ENCODE data around the gene SLC7A5. TPM values are rescaled to one million over a fixed set of nuclear protein-coding genes. Genes with fewer than 3 reads are reported as not detected.

Gene SLC7A5
- total RNA-seq, 4 donors from 2014 or later, result 2.7 to 7.0 (median 5.7) TPM

DNA sequence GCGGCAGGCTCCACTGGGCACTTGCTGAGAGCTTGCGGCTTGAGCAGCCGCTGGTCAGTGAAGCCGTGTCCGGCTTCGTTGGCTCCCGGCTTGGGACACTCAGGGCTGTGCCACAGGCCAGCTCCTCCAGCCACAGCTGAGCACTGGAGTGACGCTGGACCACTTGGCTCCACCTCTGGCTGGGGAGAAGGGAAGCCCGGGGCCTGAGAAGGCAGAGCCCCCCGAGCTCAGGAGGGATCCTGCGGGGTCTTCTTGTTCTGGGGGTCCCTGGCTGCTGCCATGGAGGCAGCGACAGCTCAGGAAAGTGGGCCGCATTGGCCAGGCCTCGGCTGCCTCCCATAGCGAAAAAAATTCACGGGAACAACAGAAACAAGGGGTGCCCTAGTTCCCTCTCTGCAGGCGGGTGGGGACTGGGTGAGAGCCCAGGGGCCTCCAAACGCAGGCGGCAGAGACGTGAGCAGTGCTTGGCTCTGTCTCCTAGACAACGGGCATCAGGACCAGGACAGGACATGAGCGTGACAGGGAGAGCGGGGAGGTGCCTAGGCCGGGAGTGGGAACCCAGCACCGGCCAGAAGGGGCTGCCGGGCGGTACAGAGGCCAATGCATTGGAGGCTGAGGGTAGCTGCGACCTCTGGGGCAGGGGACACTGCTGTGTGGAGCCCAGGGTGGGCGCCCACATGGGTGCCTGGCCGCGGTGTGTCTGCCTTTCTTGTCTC is 37.7 kb downstream of the SLC7A5 start:
- no peaks in the 10 kb centered on the region for H3K4me1 ChIP-seq
- H3K4me3 ChIP-seq, result no peak overlapping the region
- WGBS, 2 donors (ENCODE audit: low coverage in 1 of 2), result 84 to 94% methylated on average over 5 to 31 of the region's 31 CpGs
- intact Hi-C loops (cut with DNase I; ENCODE audit: low total_unique reads), result no loop called here
- H3K27me3 ChIP-seq, result no peaks in the 10 kb centered on the region
- TF ChIP-seq POLR2AphosphoS5 (IDR thresholded peaks at IDR 0.05), result no peak
- TF ChIP-seq EP300 (IDR thresholded peaks at IDR 0.05; ENCODE audit: low read depth), result no peak
- TF ChIP-seq, protein P1, sequence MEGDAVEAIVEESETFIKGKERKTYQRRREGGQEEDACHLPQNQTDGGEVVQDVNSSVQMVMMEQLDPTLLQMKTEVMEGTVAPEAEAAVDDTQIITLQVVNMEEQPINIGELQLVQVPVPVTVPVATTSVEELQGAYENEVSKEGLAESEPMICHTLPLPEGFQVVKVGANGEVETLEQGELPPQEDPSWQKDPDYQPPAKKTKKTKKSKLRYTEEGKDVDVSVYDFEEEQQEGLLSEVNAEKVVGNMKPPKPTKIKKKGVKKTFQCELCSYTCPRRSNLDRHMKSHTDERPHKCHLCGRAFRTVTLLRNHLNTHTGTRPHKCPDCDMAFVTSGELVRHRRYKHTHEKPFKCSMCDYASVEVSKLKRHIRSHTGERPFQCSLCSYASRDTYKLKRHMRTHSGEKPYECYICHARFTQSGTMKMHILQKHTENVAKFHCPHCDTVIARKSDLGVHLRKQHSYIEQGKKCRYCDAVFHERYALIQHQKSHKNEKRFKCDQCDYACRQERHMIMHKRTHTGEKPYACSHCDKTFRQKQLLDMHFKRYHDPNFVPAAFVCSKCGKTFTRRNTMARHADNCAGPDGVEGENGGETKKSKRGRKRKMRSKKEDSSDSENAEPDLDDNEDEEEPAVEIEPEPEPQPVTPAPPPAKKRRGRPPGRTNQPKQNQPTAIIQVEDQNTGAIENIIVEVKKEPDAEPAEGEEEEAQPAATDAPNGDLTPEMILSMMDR (IDR thresholded peaks at IDR 0.05), result no peak
- TF ChIP-seq POLR2A (IDR thresholded peaks at IDR 0.05), result no peak
- in situ Hi-C loops (cut with MboI; ENCODE audit: low pct_ligation_motif_present in 1 of 4, low pct_unique_long_range_greater_than_20kb in 1 of 4, low sequenced_read_pairs in 3 of 4), result no loop called here
- H3K9me3 ChIP-seq, result no peaks in the 10 kb centered on the region
- no peak for DNase-seq
- no peaks in the 10 kb centered on the region for H3K36me3 ChIP-seq
- H3K27ac ChIP-seq, result no peak overlapping the region

DNA sequence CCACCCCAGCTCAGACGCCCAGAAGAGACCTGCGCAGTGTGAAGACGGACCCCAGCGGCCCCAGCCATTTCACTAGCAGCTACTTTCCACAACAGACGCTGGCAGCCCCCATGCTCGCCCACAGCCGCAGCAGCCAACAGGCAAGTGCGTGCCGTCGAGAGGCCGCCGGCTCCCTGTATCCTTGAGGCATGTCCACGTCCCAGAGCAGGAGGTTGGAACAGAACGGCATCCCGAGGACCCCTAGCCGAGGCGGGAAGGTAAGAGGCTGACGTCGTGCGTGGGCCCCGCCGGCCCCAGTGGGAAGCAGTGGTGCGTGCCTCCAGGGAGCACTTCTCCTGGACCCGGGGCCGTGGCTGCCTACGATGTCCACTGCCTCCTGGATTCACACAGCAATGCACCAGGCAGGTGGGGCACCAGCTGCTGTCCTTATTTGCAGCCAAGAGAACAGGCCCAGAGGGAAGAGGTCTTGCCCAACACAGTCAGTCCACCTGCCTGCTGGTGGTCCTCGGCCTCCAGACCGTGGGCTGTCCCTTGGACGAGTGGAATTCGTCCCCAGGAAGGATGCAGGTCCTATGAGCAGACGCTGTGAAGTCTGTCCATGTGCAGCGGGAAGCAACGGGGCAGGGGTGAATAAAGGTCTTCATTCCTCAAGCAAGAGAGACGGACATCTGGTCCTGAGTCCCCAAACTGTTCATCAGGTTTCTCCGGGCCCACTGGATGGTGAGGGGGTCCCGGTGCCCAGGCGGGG is 38.5 kb downstream of the SLC7A5 start:
- 93% methylated on average over 37 of the region's 37 CpGs; no CpG with 5 or more reads in 1 of the 2 donors for WGBS, 2 donors (ENCODE audit: low coverage in 1 of 2)
- in situ Hi-C loops (cut with MboI; ENCODE audit: low pct_ligation_motif_present in 1 of 4, low pct_unique_long_range_greater_than_20kb in 1 of 4, low sequenced_read_pairs in 3 of 4), result no loop called here
- H3K36me3 ChIP-seq, result no peaks in the 10 kb centered on the region

DNA sequence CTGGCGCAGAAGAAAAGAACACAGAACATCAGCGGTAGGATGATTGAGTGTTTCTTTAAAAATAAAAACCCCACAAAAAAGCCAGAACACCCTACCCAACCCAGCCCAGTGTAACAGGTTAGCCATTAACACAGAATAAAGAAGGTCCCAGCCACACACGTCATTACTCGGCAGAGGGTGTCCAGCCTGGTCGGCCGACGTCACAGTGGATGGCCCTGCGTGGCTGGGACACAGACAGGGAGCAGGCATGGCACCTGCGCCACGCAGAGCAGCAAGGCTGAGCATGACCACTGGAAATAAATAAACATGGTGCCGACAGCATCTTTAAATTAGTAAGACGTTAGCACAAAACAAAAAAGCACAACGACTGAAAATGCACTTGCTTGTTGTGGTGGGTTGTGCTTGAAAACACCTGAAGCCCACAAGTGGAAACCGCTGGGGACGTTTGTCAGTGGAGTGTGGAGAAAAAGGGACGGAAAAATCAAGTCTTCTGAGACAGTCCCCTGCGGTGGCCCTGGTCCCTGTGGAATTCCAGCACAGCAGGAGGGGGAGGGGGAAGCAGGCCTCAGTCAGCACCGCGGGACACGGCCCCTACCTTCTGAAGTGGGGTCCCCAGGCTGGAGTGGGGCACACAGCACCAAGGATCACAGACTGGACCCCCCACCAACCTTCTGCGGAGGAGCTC is 39.2 kb downstream of the SLC7A5 start:
- WGBS, 2 donors (ENCODE audit: low coverage in 1 of 2), result 85 to 90% methylated on average over 20 to 21 of the region's 21 CpGs
- intact Hi-C loops (cut with DNase I; ENCODE audit: low total_unique reads), result no loop called here
- in situ Hi-C loops (cut with MboI; ENCODE audit: low pct_ligation_motif_present in 1 of 4, low pct_unique_long_range_greater_than_20kb in 1 of 4, low sequenced_read_pairs in 3 of 4), result no loop called here

More for the DNA sequence above, 38.5 kb downstream of the SLC7A5 start:
- Histone ChIP-seq H3K27me3 (no peaks in the 10 kb centered on the region), H3K4me3 (no peak overlapping the region), H3K4me1 (no peaks in the 10 kb centered on the region), H3K9me3 (no peaks in the 10 kb centered on the region), H3K27ac (no peak overlapping the region)
- TF ChIP-seq EP300 (IDR thresholded peaks at IDR 0.05; ENCODE audit: low read depth) (no peak), POLR2AphosphoS5 (IDR thresholded peaks at IDR 0.05) (no peak), POLR2A (IDR thresholded peaks at IDR 0.05) (no peak)
- TF ChIP-seq, protein P1 (IDR thresholded peaks at IDR 0.05), result no peak
- intact Hi-C loops (cut with DNase I; ENCODE audit: low total_unique reads), result no loop called here
- DNase-seq, result no peak

More for the DNA sequence above, 39.2 kb downstream of the SLC7A5 start:
- Histone ChIP-seq H3K4me1 (no peaks in the 10 kb centered on the region), H3K27me3 (peaks cover 2% of the 10 kb centered on the region), H3K4me3 (no peak overlapping the region), H3K9me3 (no peaks in the 10 kb centered on the region), H3K36me3 (no peaks in the 10 kb centered on the region), H3K27ac (no peak overlapping the region)
- no peak for DNase-seq
- TF ChIP-seq POLR2A (IDR thresholded peaks at IDR 0.05), result no peak
- no peak for TF ChIP-seq POLR2AphosphoS5 (IDR thresholded peaks at IDR 0.05)
- TF ChIP-seq, protein P1 (IDR thresholded peaks at IDR 0.05), result no peak
- TF ChIP-seq EP300 (IDR thresholded peaks at IDR 0.05; ENCODE audit: low read depth), result no peak

All from transverse colon (tissue), 4 donors.